Stimulated activated CD8-positive, alpha-beta memory T cell treated with anti-CD3 and anti-CD28 coated beads, Interleukin-12 subunit alpha, Interleukin-12 subunit beta, amount 100 ng/mL, for 1 hour (primary cell): ENCODE results near the gene GPC3.

Experiments
- DNase-seq: peaks from one replicate; pipeline ENCODE4 v3.0.0-alpha.2; 2020; ENCODE audit warnings: low read depth

GPC3 gene

GRCh38 chrX:133601116-133601515, 384.3 kb downstream of the GPC3 start:
- DNase-seq, result no peak

- no peak for DNase-seq
Observed at GRCh38 chrX:133600536-133600935, 384.9 kb downstream of the GPC3 start.

- no peak for DNase-seq
Observed at GRCh38 chrX:133598601-133599335, 386.6 kb downstream of the GPC3 start.

- DNase-seq, result no peak
Observed at GRCh38 chrX:133594156-133594555, 391.2 kb downstream of the GPC3 start.

GRCh38 chrX:133593531-133593930, 391.9 kb downstream of the GPC3 start:
- DNase-seq, result no peak

GRCh38 chrX:133590703-133591505, 394.5 kb downstream of the GPC3 start:
- DNase-seq, result no peak

GRCh38 chrX:133588827-133589226, 396.6 kb downstream of the GPC3 start:
- DNase-seq, result no peak

GRCh38 chrX:133587818-133588217, 397.6 kb downstream of the GPC3 start:
- DNase-seq, result no peak

- no peak for DNase-seq
Observed at GRCh38 chrX:133587071-133587470, 398.3 kb downstream of the GPC3 start.

GRCh38 chrX:133586443-133586842, 399.0 kb downstream of the GPC3 start:
- DNase-seq, result no peak

GRCh38 chrX:133583825-133584224, 401.6 kb downstream of the GPC3 start:
- DNase-seq, result no peak

- no peak for DNase-seq
Observed at GRCh38 chrX:133580625-133581024, 404.8 kb downstream of the GPC3 start.

GRCh38 chrX:133579631-133580030, 405.8 kb downstream of the GPC3 start:
- no peak for DNase-seq

GRCh38 chrX:133576876-133577275, 408.5 kb downstream of the GPC3 start:
- DNase-seq, result no peak

- no peak for DNase-seq
Observed at GRCh38 chrX:133575501-133576136, 409.8 kb downstream of the GPC3 start.

GRCh38 chrX:133574716-133575115, 410.7 kb downstream of the GPC3 start:
- no peak for DNase-seq

GRCh38 chrX:133570549-133570948, 414.8 kb downstream of the GPC3 start:
- DNase-seq, result no peak

GRCh38 chrX:133569217-133569616, 416.2 kb downstream of the GPC3 start:
- no peak for DNase-seq

GRCh38 chrX:133568109-133568508, 417.3 kb downstream of the GPC3 start:
- DNase-seq, result no peak

GRCh38 chrX:133566876-133567275, 418.5 kb downstream of the GPC3 start:
- DNase-seq, result no peak

- DNase-seq, result no peak
Observed at GRCh38 chrX:133563705-133564104, 421.7 kb downstream of the GPC3 start.

- no peak for DNase-seq
Observed at GRCh38 chrX:133561251-133561650, 424.1 kb downstream of the GPC3 start.

GRCh38 chrX:133559909-133560308, 425.5 kb downstream of the GPC3 start:
- no peak for DNase-seq
